ENCODE data around the gene SLC43A3.

The SLC43A3 gene

GRCh38 chr11:57386178-57386940, 40.6 kb downstream of the SLC43A3 start:
- peak in 1 of 2 experiments; percentile 38 for DNase-seq

GRCh38 chr11:57380975-57381374, 45.9 kb downstream of the SLC43A3 start, which contains the start of gene PRG3:
Gene PRG3, minus strand, starts transcription at chr11:57381150. Its CDS starts 442 bp downstream, at chr11:57380708.
- TF ChIP-seq GATA1 (IDR thresholded peaks at IDR 0.05; ENCODE audit: low read depth, low read length) (no peak), POLR2A (IDR thresholded peaks at IDR 0.05; ENCODE audit: low read length) (no peak)
- no peak for DNase-seq

More at GRCh38 chr11:57386178-57386940, 40.6 kb downstream of the SLC43A3 start:
- TF ChIP-seq POLR2A (IDR thresholded peaks at IDR 0.05; ENCODE audit: low read length) (no peak), GATA1 (IDR thresholded peaks at IDR 0.05; ENCODE audit: low read depth, low read length) (no peak)

GRCh38 chr11:57379732-57380131, 47.2 kb downstream of the SLC43A3 start:
- DNase-seq, result peak; percentile 42 to 59
- TF ChIP-seq GATA1 (IDR thresholded peaks at IDR 0.05; ENCODE audit: low read depth, low read length) (no peak), POLR2A (IDR thresholded peaks at IDR 0.05; ENCODE audit: low read length) (no peak)

GRCh38 chr11:57378186-57378585, 48.7 kb downstream of the SLC43A3 start:
- TF ChIP-seq GATA1 (IDR thresholded peaks at IDR 0.05; ENCODE audit: low read depth, low read length), result no peak
- TF ChIP-seq POLR2A (IDR thresholded peaks at IDR 0.05; ENCODE audit: low read length), result no peak
- DNase-seq, result no peak

- TF ChIP-seq GATA1 (IDR thresholded peaks at IDR 0.05; ENCODE audit: low read depth, low read length), result no peak
- no peak for TF ChIP-seq POLR2A (IDR thresholded peaks at IDR 0.05; ENCODE audit: low read length)
- no peak for DNase-seq
Measured at GRCh38 chr11:57377107-57377506, 49.8 kb downstream of the SLC43A3 start.

GRCh38 chr11:57376095-57377090, 50.5 kb downstream of the SLC43A3 start:
- no peak for DNase-seq
- no peak for TF ChIP-seq GATA1 (IDR thresholded peaks at IDR 0.05; ENCODE audit: low read depth, low read length)

GRCh38 chr11:57375490-57375889, 51.4 kb downstream of the SLC43A3 start:
- DNase-seq, result no peak
- TF ChIP-seq GATA1 (IDR thresholded peaks at IDR 0.05; ENCODE audit: low read depth, low read length), result no peak
- no peak for TF ChIP-seq POLR2A (IDR thresholded peaks at IDR 0.05; ENCODE audit: low read length)

GRCh38 chr11:57374966-57375365, 52.0 kb downstream of the SLC43A3 start:
- DNase-seq, result no peak
- TF ChIP-seq GATA1 (IDR thresholded peaks at IDR 0.05; ENCODE audit: low read depth, low read length) (no peak), POLR2A (IDR thresholded peaks at IDR 0.05; ENCODE audit: low read length) (no peak)

- no peak for TF ChIP-seq GATA1 (IDR thresholded peaks at IDR 0.05; ENCODE audit: low read depth, low read length)
- no peak for TF ChIP-seq POLR2A (IDR thresholded peaks at IDR 0.05; ENCODE audit: low read length)
- no peak for DNase-seq
Measured at GRCh38 chr11:57373146-57373545, 53.8 kb downstream of the SLC43A3 start.

- DNase-seq, result no peak
- TF ChIP-seq POLR2A (IDR thresholded peaks at IDR 0.05; ENCODE audit: low read length) (no peak), GATA1 (IDR thresholded peaks at IDR 0.05; ENCODE audit: low read depth, low read length) (no peak)
Measured at GRCh38 chr11:57370941-57371340, 56.0 kb downstream of the SLC43A3 start.

- DNase-seq, result no peak
- TF ChIP-seq POLR2A (IDR thresholded peaks at IDR 0.05; ENCODE audit: low read length) (no peak), GATA1 (IDR thresholded peaks at IDR 0.05; ENCODE audit: low read depth, low read length) (no peak)
Measured at GRCh38 chr11:57370251-57370650, 56.7 kb downstream of the SLC43A3 start.

- DNase-seq, result no peak
Measured at GRCh38 chr11:57368845-57369232, 58.1 kb downstream of the SLC43A3 start.

GRCh38 chr11:57368106-57368844, 58.6 kb downstream of the SLC43A3 start:
- no peak for TF ChIP-seq POLR2A (IDR thresholded peaks at IDR 0.05; ENCODE audit: low read length)
- TF ChIP-seq GATA1 (IDR thresholded peaks at IDR 0.05; ENCODE audit: low read depth, low read length), result no peak
- DNase-seq, result no peak

More at GRCh38 chr11:57368845-57369232, 58.1 kb downstream of the SLC43A3 start:
- TF ChIP-seq GATA1 (IDR thresholded peaks at IDR 0.05; ENCODE audit: low read depth, low read length), result no peak
- no peak for TF ChIP-seq POLR2A (IDR thresholded peaks at IDR 0.05; ENCODE audit: low read length)

All from erythroblast (primary cell).